Fibroblast of skin of abdomen (primary cell): Measurements from ENCODE around the gene PTBP1. TPM values are rescaled to one million over a fixed set of nuclear protein-coding genes. Genes with fewer than 3 reads are reported as not detected.

Experiments
- DNase-seq: peaks from one replicate; pipeline ENCODE4 v3.0.0-alpha.2; 2013
- polyA plus RNA-seq, 2 experiments: library from polyadenylated mRNA; unstranded; fragments of 120-200 nt; gene quantifications; one replicate each; pipeline ENCODE4 v1.2.1, GENCODE V29; 2013; ENCODE audit not compliant: insufficient read length in 2 of 2

Gene PTBP1
- polyA plus RNA-seq (2013, experiment 1 of 2; ENCODE audit: insufficient read length) = 341 TPM
- polyA plus RNA-seq (2013, experiment 2 of 2; ENCODE audit: insufficient read length) = 340 TPM

DNA sequence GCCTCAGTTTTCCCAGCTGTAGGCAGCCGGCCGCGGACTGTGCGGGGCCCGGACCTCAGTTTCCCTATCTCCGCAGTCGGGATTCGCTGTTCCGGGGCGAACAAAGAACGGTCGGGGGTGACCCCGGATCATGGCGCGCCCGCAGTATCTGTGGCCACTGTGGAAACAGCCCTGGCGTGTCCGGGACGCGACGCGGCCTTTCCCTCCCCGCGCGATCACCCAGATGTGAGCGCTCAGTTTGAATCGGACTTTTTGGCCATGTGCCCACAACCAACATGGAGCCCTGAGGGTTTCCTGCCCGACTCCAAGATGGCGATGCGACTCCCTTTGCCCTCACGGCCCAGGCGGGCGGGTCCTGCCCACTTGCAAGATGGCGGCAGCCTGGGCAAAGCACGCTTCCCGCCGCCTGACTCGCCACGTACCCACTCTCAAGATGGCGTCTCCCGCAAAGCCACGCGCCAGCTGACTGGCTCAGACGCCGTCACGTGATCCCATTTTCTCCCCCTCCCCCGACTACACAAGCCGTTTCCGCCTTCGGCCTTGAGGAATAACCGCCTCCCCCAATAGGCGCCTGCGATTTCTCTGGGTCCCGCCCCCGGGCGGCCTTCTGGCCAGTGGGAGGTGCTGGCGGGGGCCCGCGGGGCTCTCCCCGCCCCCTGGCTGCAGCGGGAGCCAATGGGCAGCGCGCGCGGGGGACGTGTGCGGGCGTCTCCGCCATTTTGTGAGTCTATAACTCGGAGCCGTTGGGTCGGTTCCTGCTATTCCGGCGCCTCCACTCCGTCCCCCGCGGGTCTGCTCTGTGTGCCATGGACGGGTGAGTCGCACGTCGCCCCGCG lies at the start of gene PTBP1:
Gene PTBP1 (plus strand): TSS at position 761 of the 836 bp plus-strand sequence. CDS start 46 bp downstream, at position 807.
- DNase-seq = peak; percentile 100

DNA sequence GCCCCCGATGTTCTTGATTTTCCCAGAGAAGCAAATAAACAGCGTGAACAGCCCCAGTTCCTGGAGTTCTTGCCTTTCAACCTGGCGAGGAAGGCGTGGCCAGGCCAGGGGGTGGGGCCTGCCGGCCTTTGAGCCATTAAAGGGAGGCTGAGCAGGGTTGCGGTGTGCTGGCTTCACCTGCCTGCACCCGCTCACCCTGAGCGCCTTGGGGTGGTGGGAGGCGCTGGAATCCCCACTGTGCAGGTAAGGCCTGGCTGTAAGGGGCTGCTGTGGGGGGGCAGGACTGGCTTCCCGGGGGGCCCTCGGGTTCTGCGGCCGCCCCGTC lies 49.0 kb upstream of the PTBP1 start:
- no peak for DNase-seq

DNA sequence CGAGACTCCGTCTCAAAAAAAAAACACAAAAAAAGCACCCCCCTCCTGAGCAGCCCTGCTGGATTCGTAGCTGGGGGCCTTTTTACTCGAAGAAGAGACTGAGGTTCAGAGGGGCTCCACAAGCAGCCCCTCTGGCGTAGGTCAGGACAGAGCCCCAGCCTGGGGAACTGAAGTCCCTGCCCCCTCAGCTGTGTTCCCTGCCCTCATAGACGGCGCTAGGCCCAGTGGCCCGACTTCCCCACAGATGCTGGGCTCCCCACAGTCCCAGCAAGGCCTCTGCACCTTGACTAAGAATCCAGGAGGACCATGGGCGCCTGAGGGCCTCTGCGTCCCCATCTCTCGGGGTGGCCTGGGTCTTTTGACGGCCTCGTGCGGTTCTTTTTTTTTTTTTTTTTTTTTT lies 47.4 kb upstream of the PTBP1 start:
- no peak for DNase-seq

DNA sequence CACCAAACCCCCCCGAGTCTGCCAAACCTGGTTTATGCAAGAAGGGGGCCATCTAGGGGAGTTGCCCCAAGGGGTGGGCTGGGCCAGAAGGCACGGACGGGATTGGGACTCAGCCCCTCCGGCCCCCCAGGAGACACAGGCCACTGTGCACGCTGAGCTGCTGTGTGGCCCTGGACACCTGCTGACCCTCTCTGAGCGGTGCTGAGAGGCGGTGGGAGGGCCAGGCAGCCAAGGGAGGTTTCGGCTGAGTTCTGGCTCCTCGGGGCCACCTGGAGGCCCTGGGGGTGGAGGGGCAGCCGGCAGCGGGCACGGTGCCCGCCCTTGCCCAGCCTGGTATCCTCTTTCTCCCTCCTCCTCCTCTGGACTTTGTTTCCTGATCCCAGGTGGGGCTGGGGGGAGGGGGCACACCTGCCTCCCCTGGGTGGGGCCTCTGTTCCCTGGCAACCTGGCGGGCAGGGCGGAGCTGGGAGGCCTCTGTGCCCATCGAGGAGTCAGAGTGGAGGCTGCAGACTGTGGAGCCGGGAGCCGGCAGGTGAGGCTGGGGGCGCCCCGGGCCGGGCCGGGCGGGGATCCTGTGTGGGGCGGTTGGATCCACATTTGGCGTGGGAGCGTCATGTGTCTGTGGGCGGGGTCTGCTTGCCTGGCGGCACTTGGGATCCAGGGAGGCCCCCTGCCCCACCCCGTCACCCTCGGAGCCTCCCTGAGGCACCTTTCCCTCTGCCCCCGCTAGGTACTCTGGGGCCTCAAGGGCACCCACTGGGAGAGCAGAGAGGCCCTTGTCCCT lies 46.4 kb upstream of the PTBP1 start, which contains the start of gene MISP:
Gene MISP (plus strand): TSS at position 473 of the 784 bp plus-strand sequence. CDS start 5,835 bp downstream, outside the sequence.
- DNase-seq = no peak

GRCh38 chr19:751501-752341 lies 45.5 kb upstream of the PTBP1 start:
- DNase-seq = peak; percentile 80

- peak; percentile 76 for DNase-seq
These were observed 44.4 kb upstream of the PTBP1 start for GRCh38 chr19:752652-753517.

DNA sequence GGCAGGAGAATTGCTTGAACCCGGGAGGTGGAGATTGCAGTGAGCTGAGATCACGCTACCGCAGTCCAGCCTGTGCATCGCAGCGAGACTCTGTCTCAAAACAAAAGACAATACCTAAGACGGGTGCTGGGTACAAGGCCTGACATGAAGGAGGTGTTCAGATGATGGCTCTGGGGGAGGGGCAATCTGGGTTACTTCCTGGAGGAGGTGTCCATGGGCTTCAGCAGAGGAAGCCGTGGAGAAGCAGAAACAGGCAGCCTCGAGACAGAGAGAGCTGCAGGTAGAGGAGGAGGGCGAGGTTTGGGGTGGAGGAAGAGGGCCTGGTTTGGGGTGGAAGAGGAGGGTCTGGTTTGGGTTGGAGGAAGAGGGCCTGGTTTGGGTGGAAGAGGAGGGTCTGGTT lies 42.7 kb upstream of the PTBP1 start:
- no peak for DNase-seq

GRCh38 chr19:755063-755462 lies 42.2 kb upstream of the PTBP1 start:
- no peak for DNase-seq

DNA sequence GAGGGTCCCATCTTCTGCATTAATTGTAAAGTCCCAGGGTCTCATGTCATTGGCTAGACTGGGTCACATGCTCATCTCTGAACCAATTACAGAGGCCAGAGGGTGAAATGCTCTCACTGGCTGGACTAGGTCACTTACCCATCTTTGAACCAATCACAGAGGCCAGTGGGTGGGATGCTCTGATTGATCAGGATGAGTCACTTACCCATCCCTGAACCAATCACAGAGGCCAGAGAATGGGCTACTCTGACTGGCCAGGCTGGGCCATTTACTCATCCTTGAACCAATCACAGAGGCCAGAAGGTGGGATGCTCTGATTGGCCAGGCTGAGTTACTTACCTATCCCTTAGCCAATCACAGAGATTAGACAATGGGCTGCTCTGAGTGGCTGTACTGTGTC lies 41.0 kb upstream of the PTBP1 start:
- DNase-seq = peak; percentile 28

GRCh38 chr19:756821-757688 lies 40.2 kb upstream of the PTBP1 start:
- no peak for DNase-seq

DNA sequence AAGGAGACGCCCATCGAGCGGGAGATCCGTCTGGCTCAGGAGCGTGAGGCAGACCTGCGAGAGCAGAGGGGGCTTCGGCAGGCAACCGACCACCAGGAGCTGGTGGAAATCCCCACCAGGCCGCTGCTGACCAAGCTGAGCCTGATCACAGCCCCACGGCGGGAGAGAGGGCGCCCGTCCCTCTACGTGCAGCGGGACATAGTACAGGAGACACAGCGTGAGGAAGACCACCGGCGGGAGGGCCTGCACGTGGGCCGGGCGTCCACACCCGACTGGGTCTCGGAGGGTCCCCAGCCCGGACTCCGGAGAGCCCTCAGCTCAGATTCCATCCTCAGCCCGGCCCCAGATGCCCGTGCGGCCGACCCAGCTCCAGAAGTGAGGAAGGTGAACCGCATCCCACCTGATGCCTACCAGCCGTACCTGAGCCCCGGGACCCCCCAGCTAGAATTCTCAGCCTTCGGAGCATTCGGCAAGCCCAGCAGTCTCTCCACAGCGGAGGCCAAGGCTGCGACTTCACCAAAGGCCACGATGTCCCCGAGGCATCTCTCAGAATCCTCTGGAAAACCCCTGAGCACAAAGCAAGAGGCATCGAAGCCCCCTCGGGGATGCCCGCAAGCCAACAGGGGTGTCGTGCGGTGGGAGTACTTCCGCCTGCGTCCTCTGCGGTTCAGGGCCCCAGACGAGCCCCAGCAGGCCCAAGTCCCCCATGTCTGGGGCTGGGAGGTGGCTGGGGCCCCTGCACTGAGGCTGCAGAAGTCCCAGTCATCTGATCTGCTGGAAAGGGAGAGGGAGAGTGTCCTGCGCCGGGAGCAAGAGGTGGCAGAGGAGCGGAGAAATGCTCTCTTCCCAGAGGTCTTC lies 39.2 kb upstream of the PTBP1 start:
- no peak for DNase-seq

DNA sequence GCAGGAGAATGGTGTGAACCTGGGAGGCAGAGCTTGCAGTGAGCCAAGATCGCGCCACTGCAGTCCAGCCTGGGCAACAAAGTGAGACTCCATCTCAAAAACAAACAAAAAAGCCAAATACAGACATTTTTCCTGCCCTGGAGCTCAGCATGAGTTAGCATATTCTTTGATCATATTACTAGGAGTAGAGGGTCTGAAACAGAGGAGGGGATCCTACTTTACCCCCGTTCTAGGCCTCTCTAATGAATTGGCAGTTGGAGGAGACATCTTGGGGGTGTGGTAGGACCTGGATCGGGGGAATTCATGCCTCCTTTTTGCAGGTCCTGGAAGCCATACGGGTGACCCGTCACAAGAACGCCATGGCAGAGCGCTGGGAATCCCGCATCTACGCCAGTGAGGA lies 34.1 kb upstream of the PTBP1 start:
- no peak for DNase-seq

GRCh38 chr19:763869-764268 lies 33.4 kb upstream of the PTBP1 start:
- DNase-seq = no peak

- no peak for DNase-seq
These were observed 33.0 kb upstream of the PTBP1 start for GRCh38 chr19:764301-764700.

DNA sequence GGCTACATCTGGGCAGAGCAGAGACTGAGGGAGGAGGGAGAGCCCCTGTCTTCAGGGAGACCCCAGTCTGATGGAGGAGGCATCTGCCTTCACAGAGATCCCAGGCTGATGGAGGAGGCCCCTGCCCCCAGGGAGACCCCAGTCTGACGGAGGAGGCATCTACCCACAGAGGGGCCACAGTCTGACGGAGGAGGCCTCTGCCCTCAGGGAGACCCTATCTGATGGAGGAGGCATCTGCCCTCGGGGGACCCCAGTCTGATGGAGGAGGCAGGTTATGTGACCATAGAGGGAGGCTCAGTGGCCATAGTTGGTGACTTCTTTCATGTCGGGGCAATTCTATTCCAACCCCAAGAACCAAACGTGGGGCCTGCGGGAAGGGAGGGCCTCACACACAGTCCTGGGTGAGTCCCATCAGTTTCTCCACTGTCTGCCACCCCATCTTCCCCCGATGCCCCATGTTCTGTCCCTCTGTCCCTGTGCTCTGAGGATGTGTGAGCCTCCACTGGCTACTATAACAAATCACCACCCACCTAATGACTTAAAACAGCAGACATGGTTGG lies 32.0 kb upstream of the PTBP1 start:
- DNase-seq = no peak

GRCh38 chr19:768424-768823 lies 28.8 kb upstream of the PTBP1 start:
- DNase-seq = peak; percentile 92

DNA sequence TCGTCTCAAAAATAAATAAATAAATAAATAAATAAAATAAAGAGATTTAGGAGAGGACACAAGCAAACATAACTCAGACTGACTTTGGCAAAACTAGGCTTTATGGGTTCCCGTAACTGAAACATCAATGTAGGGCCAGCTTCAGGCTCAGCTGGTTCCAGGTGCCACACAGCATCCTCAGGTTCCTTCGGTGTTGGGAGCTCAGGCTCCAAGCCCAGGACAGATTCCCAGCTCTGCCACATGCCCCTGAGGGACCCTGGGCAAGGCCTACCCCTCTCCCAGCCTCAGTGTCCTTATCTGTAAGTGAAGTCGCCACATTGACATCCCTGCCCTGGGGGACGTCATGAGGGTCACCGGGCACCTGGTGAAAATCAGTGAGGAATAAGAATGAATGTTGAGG lies 27.6 kb upstream of the PTBP1 start:
- DNase-seq = no peak

DNA sequence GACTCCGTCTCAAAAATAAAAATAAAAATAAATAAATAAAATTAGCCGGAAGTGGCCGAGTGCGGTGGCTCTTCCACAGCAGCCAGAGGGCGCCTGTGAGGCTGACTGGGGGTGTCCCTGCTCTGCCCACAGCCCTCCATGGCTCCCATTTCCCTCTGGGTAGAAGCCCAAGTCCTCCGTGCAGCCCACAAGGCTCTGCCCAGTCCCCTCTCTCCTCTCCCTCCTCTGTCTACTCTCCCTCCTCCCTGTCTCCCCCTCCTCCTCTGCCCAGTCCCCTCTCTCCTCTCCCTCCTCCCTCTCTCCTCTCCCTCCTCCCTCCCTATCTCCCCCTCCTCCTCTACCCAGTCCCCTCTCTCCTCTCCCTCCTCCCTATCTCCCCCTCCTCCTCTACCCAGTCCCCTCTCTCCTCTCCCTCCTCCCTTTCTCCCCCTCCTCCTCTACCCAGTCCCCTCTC lies 25.9 kb upstream of the PTBP1 start:
- peak; percentile 43 for DNase-seq

- DNase-seq = no peak
These were observed 25.2 kb upstream of the PTBP1 start for GRCh38 chr19:772063-772462.
